ENCODE results near the gene TGFBI.

TGFBI gene

GRCh38 chr5:135985951-135986350 lies 42.8 kb upstream of the TGFBI start:
- Histone ChIP-seq H3K9me3 (ENCODE audit: insufficient read depth, low read length) (no peaks in the 10 kb centered on the region), H3K9ac (ENCODE audit: low read length) (no peak overlapping the region), H3K79me2 (ENCODE audit: low read length) (no peaks in the 10 kb centered on the region), H3K4me1 (ENCODE audit: low read length) (no peaks in the 10 kb centered on the region), H3K4me3 (ENCODE audit: low read length) (no peak overlapping the region), H3K27me3 (ENCODE audit: low read depth, low read length) (peaks cover 19% of the 10 kb centered on the region), H3K4me2 (ENCODE audit: low read length) (no peak overlapping the region), H3K27ac (ENCODE audit: low read length) (no peak overlapping the region), H4K20me1 (ENCODE audit: insufficient read depth, low read length) (no peaks in the 10 kb centered on the region), H2AFZ (ENCODE audit: low read depth, low read length) (no peak overlapping the region), H3K36me3 (replicated peaks; ENCODE audit: low read depth, low read length) (no peaks in the 10 kb centered on the region)
- TF ChIP-seq EZH2phosphoT487 (IDR thresholded peaks at IDR 0.05; ENCODE audit: low read depth) (no peak), CTCF (IDR thresholded peaks at IDR 0.05; ENCODE audit: low read depth, low read length) (no peak)

GRCh38 chr5:135986401-135986800 lies 42.4 kb upstream of the TGFBI start:
- no peak overlapping the region for H3K9ac ChIP-seq (ENCODE audit: low read length)
- H4K20me1 ChIP-seq (ENCODE audit: insufficient read depth, low read length) = no peaks in the 10 kb centered on the region
- H3K27me3 ChIP-seq (ENCODE audit: low read depth, low read length) = peaks cover 19% of the 10 kb centered on the region
- H3K27ac ChIP-seq (ENCODE audit: low read length) = no peak overlapping the region
- no peak overlapping the region for H3K4me3 ChIP-seq (ENCODE audit: low read length)
- no peaks in the 10 kb centered on the region for H3K79me2 ChIP-seq (ENCODE audit: low read length)
- no peaks in the 10 kb centered on the region for H3K9me3 ChIP-seq (ENCODE audit: insufficient read depth, low read length)
- no peak overlapping the region for H2AFZ ChIP-seq (ENCODE audit: low read depth, low read length)
- H3K36me3 ChIP-seq (replicated peaks; ENCODE audit: low read depth, low read length) = no peaks in the 10 kb centered on the region
- H3K4me2 ChIP-seq (ENCODE audit: low read length) = no peak overlapping the region
- TF ChIP-seq EZH2phosphoT487 (IDR thresholded peaks at IDR 0.05; ENCODE audit: low read depth) (no peak), CTCF (IDR thresholded peaks at IDR 0.05; ENCODE audit: low read depth, low read length) (no peak)
- H3K4me1 ChIP-seq (ENCODE audit: low read length) = no peaks in the 10 kb centered on the region

GRCh38 chr5:135986891-135987401 lies 41.8 kb upstream of the TGFBI start:
- TF ChIP-seq CTCF (IDR thresholded peaks at IDR 0.05; ENCODE audit: low read depth, low read length) (no peak), EZH2phosphoT487 (IDR thresholded peaks at IDR 0.05; ENCODE audit: low read depth) (no peak)
- Histone ChIP-seq H3K9me3 (ENCODE audit: insufficient read depth, low read length) (no peaks in the 10 kb centered on the region), H4K20me1 (ENCODE audit: insufficient read depth, low read length) (no peaks in the 10 kb centered on the region), H3K9ac (ENCODE audit: low read length) (no peak overlapping the region), H3K36me3 (replicated peaks; ENCODE audit: low read depth, low read length) (no peaks in the 10 kb centered on the region), H3K4me3 (ENCODE audit: low read length) (no peak overlapping the region), H3K4me1 (ENCODE audit: low read length) (no peaks in the 10 kb centered on the region), H3K79me2 (ENCODE audit: low read length) (no peaks in the 10 kb centered on the region), H2AFZ (ENCODE audit: low read depth, low read length) (no peak overlapping the region), H3K27ac (ENCODE audit: low read length) (no peak overlapping the region), H3K27me3 (ENCODE audit: low read depth, low read length) (peaks cover 19% of the 10 kb centered on the region), H3K4me2 (ENCODE audit: low read length) (no peak overlapping the region)

- Histone ChIP-seq H3K36me3 (replicated peaks; ENCODE audit: low read depth, low read length) (no peaks in the 10 kb centered on the region), H3K4me1 (ENCODE audit: low read length) (no peaks in the 10 kb centered on the region), H4K20me1 (ENCODE audit: insufficient read depth, low read length) (no peaks in the 10 kb centered on the region), H2AFZ (ENCODE audit: low read depth, low read length) (no peak overlapping the region), H3K4me2 (ENCODE audit: low read length) (no peak overlapping the region), H3K79me2 (ENCODE audit: low read length) (no peaks in the 10 kb centered on the region), H3K27me3 (ENCODE audit: low read depth, low read length) (peaks cover 19% of the 10 kb centered on the region), H3K9me3 (ENCODE audit: insufficient read depth, low read length) (no peaks in the 10 kb centered on the region), H3K9ac (ENCODE audit: low read length) (no peak overlapping the region), H3K4me3 (ENCODE audit: low read length) (no peak overlapping the region), H3K27ac (ENCODE audit: low read length) (no peak overlapping the region)
- TF ChIP-seq CTCF (IDR thresholded peaks at IDR 0.05; ENCODE audit: low read depth, low read length) (no peak), EZH2phosphoT487 (IDR thresholded peaks at IDR 0.05; ENCODE audit: low read depth) (no peak)
Measured at GRCh38 chr5:135988546-135988945, 40.2 kb upstream of the TGFBI start.
